ENCODE measurements around the gene SLC30A5.

Gene SLC30A5

DNA sequence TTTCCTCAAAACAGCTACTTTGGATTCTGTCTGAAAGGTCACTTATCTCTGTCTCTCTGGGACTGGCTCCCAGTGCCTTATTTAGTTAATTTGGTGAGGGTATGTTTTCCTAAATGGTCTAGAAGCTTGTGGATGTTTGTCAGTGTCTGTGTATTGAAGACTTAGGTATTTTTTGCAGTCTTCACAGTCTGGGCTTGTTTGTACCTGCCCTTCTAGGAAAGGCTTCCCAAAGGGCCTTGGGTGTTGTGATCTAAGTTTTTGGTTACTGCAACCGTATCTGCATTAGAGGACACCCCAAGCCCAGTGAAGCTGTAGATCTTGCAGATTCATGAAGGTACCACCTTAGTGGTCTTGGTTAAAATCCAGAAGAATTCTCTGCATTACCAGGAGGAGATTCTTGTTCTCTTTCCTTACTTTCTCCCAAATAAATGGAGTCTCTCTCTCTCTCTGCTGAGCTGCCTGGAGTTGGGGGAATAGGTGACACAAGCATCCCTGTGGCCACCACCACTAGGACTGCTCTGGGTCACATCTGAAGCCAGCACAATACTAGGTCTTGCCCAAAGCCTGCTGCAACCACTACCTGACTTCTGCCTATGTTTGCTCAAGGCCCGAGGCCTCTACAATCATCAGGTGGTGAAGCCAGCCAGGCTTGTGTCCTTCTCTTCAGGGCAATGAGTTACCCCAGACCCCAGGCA lies 55.3 kb downstream of the SLC30A5 start:
- H3K27ac ChIP-seq = no peak overlapping the region
- no peaks in the 10 kb centered on the region for H3K36me3 ChIP-seq (ENCODE audit: insufficient read depth)
- no peaks in the 10 kb centered on the region for H3K4me1 ChIP-seq (ENCODE audit: low read depth, poor library complexity, severe bottlenecking)
- no peak overlapping the region for H3K4me3 ChIP-seq (IDR thresholded peaks at IDR 0.05; ENCODE audit: insufficient read depth, low read depth, low read length)
- no peaks in the 10 kb centered on the region for H4K20me1 ChIP-seq (ENCODE audit: insufficient read depth)
- TF ChIP-seq, protein P1, sequence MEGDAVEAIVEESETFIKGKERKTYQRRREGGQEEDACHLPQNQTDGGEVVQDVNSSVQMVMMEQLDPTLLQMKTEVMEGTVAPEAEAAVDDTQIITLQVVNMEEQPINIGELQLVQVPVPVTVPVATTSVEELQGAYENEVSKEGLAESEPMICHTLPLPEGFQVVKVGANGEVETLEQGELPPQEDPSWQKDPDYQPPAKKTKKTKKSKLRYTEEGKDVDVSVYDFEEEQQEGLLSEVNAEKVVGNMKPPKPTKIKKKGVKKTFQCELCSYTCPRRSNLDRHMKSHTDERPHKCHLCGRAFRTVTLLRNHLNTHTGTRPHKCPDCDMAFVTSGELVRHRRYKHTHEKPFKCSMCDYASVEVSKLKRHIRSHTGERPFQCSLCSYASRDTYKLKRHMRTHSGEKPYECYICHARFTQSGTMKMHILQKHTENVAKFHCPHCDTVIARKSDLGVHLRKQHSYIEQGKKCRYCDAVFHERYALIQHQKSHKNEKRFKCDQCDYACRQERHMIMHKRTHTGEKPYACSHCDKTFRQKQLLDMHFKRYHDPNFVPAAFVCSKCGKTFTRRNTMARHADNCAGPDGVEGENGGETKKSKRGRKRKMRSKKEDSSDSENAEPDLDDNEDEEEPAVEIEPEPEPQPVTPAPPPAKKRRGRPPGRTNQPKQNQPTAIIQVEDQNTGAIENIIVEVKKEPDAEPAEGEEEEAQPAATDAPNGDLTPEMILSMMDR (conservative IDR thresholded peaks at IDR 0.05; ENCODE audit: low read depth, low read length) = no peak
- H3K9ac ChIP-seq = no peak overlapping the region
- no peaks in the 10 kb centered on the region for H3K27me3 ChIP-seq (ENCODE audit: insufficient read depth, low read depth)
- no peak overlapping the region for H3K4me2 ChIP-seq
- H2AFZ ChIP-seq (ENCODE audit: low read depth) = no peak overlapping the region
- H3K79me2 ChIP-seq (ENCODE audit: insufficient read depth, low read depth) = no peaks in the 10 kb centered on the region

DNA sequence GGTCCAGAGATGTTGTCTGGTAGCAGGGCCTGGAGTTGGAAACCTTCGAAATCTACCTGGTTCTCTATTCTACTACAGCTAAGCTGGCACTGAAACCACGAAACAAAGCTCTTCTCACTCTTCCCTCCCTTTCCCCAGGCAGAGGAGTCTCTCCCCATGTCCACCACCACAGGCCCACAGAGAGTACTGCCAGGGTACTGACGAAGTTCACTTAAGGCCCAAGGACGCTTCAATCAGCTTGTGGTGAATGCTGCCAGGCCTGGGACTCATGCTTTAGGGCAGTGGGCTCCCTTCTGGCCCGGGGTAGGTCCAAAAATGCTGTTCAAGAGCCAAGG lies 55.8 kb downstream of the SLC30A5 start:
- no peaks in the 10 kb centered on the region for H4K20me1 ChIP-seq (ENCODE audit: insufficient read depth)
- H2AFZ ChIP-seq (ENCODE audit: low read depth) = no peak overlapping the region
- no peak overlapping the region for H3K9ac ChIP-seq

GRCh38 chr5:69152731-69153130 lies 58.9 kb downstream of the SLC30A5 start:
- H3K4me3 ChIP-seq (IDR thresholded peaks at IDR 0.05; ENCODE audit: insufficient read depth, low read depth, low read length) = no peak overlapping the region
- no peaks in the 10 kb centered on the region for H3K27me3 ChIP-seq (ENCODE audit: insufficient read depth, low read depth)
- no peaks in the 10 kb centered on the region for H3K79me2 ChIP-seq (ENCODE audit: insufficient read depth, low read depth)
- no peak overlapping the region for H2AFZ ChIP-seq (ENCODE audit: low read depth)
- no peak overlapping the region for H3K4me2 ChIP-seq
- TF ChIP-seq, protein P1 (conservative IDR thresholded peaks at IDR 0.05; ENCODE audit: low read depth, low read length) = no peak
- H3K9ac ChIP-seq = no peak overlapping the region
- H3K27ac ChIP-seq = no peak overlapping the region
- H3K36me3 ChIP-seq (ENCODE audit: insufficient read depth) = no peaks in the 10 kb centered on the region
- H3K4me1 ChIP-seq (ENCODE audit: low read depth, poor library complexity, severe bottlenecking) = no peaks in the 10 kb centered on the region
- H4K20me1 ChIP-seq (ENCODE audit: insufficient read depth) = no peaks in the 10 kb centered on the region

More for the DNA sequence above, 55.8 kb downstream of the SLC30A5 start:
- Histone ChIP-seq H3K4me1 (ENCODE audit: low read depth, poor library complexity, severe bottlenecking) (no peaks in the 10 kb centered on the region), H3K79me2 (ENCODE audit: insufficient read depth, low read depth) (no peaks in the 10 kb centered on the region), H3K36me3 (ENCODE audit: insufficient read depth) (no peaks in the 10 kb centered on the region), H3K4me3 (IDR thresholded peaks at IDR 0.05; ENCODE audit: insufficient read depth, low read depth, low read length) (no peak overlapping the region), H3K27me3 (ENCODE audit: insufficient read depth, low read depth) (no peaks in the 10 kb centered on the region), H3K4me2 (no peak overlapping the region), H3K27ac (no peak overlapping the region)
- TF ChIP-seq, protein P1 (conservative IDR thresholded peaks at IDR 0.05; ENCODE audit: low read depth, low read length) = no peak

GRCh38 chr5:69156456-69156855 lies 62.6 kb downstream of the SLC30A5 start:
- TF ChIP-seq, protein P1 (conservative IDR thresholded peaks at IDR 0.05; ENCODE audit: low read depth, low read length) = no peak
- no peaks in the 10 kb centered on the region for H3K36me3 ChIP-seq (ENCODE audit: insufficient read depth)
- H4K20me1 ChIP-seq (ENCODE audit: insufficient read depth) = no peaks in the 10 kb centered on the region
- H3K27me3 ChIP-seq (ENCODE audit: insufficient read depth, low read depth) = no peaks in the 10 kb centered on the region
- no peaks in the 10 kb centered on the region for H3K79me2 ChIP-seq (ENCODE audit: insufficient read depth, low read depth)
- H3K27ac ChIP-seq = no peak overlapping the region
- no peaks in the 10 kb centered on the region for H3K4me1 ChIP-seq (ENCODE audit: low read depth, poor library complexity, severe bottlenecking)
- no peak overlapping the region for H3K4me3 ChIP-seq (IDR thresholded peaks at IDR 0.05; ENCODE audit: insufficient read depth, low read depth, low read length)
- H3K4me2 ChIP-seq = no peak overlapping the region
- H2AFZ ChIP-seq (ENCODE audit: low read depth) = no peak overlapping the region
- no peak overlapping the region for H3K9ac ChIP-seq
